Coronary artery (tissue), 2 donors: ENCODE measurements around the gene GRID2.

Experiments used
- DNase-seq: peaks from one replicate; pipeline ENCODE4 v3.0.0-alpha.2; 2017; ENCODE audit warnings: low spot score
- H3K27ac ChIP-seq, 2 donors: fragments of 200-600 bp; sonication (generic); one replicate each; pipeline ENCODE4 v1.5.1; 2016 to 2019
- H3K4me3 ChIP-seq: fragments of 200-600 bp; sonication (generic); 2 replicates; pipeline ENCODE4 v1.5.1; 2016; ENCODE audit warnings: mild to moderate bottlenecking, moderate library complexity
- TF ChIP-seq, protein P1 (sequence below): fragments of 200-600 bp; sonication (generic); IDR thresholded peaks from one replicate; pipeline ENCODE4 v1.5.1; 2019; ENCODE audit warnings: antibody characterized with exemption

Gene GRID2

GRCh38 chr4:92334716-92335350 is 31.1 kb downstream of the GRID2 start:
- no peak for DNase-seq
- TF ChIP-seq, protein P1, sequence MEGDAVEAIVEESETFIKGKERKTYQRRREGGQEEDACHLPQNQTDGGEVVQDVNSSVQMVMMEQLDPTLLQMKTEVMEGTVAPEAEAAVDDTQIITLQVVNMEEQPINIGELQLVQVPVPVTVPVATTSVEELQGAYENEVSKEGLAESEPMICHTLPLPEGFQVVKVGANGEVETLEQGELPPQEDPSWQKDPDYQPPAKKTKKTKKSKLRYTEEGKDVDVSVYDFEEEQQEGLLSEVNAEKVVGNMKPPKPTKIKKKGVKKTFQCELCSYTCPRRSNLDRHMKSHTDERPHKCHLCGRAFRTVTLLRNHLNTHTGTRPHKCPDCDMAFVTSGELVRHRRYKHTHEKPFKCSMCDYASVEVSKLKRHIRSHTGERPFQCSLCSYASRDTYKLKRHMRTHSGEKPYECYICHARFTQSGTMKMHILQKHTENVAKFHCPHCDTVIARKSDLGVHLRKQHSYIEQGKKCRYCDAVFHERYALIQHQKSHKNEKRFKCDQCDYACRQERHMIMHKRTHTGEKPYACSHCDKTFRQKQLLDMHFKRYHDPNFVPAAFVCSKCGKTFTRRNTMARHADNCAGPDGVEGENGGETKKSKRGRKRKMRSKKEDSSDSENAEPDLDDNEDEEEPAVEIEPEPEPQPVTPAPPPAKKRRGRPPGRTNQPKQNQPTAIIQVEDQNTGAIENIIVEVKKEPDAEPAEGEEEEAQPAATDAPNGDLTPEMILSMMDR: no peak
- Histone ChIP-seq H3K27ac (no peak overlapping the region), H3K4me3 (no peak overlapping the region)

DNA sequence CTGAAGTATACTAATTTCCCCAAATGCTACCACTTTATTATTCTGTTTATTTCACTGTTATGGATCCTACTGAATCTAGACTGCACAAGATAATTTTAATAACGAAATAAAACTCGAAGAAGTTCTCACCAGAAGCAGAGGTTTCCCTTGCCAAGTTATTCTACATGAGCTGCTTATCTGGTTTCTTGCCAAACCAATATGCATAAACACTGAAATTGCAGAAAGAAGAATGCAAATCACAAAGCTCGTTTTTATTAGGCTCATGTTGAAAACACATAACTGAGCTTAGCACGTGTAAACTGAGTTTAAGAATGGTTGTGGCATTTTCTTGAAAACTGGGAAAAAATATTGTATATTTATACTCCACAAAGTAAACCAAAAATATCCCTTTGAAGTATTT is 35.9 kb downstream of the GRID2 start:
- H3K4me3 ChIP-seq: no peak overlapping the region

GRCh38 chr4:92344216-92344615 is 40.5 kb downstream of the GRID2 start:
- TF ChIP-seq, protein P1: no peak

More for the DNA sequence above, 35.9 kb downstream of the GRID2 start:
- TF ChIP-seq, protein P1: no peak
- no peak for DNase-seq
- no peak overlapping the region for H3K27ac ChIP-seq

GRCh38 chr4:92346289-92346688 is 42.5 kb downstream of the GRID2 start:
- H3K4me3 ChIP-seq: no peak overlapping the region
- no peak for DNase-seq
- TF ChIP-seq, protein P1: no peak
- no peak overlapping the region for H3K27ac ChIP-seq

More at GRCh38 chr4:92344216-92344615, 40.5 kb downstream of the GRID2 start:
- Histone ChIP-seq H3K27ac (no peak overlapping the region), H3K4me3 (no peak overlapping the region)
- no peak for DNase-seq

DNA sequence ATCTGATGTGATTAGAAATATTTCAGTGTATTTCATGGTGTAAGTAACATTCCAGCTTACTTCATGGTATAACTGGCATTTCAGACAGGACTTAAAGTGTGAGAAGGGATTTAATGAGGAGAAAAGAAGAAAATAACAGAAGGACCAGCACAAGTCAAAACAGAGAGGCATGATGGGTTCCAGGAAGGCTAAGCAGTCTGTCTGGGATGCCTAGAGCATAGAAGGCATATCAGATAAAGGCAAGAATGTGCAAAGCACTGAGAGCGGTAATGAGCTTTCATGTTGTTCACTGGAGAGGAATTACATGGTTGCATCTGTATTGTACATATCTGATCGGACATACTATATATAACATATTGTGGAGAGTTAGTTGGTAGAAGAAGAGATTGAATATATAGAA is 54.2 kb downstream of the GRID2 start:
- H3K4me3 ChIP-seq: no peak overlapping the region
- H3K27ac ChIP-seq: no peak overlapping the region
- TF ChIP-seq, protein P1: no peak
- DNase-seq: no peak

GRCh38 chr4:92359491-92359890 is 55.7 kb downstream of the GRID2 start:
- no peak overlapping the region for H3K4me3 ChIP-seq
- DNase-seq: no peak

DNA sequence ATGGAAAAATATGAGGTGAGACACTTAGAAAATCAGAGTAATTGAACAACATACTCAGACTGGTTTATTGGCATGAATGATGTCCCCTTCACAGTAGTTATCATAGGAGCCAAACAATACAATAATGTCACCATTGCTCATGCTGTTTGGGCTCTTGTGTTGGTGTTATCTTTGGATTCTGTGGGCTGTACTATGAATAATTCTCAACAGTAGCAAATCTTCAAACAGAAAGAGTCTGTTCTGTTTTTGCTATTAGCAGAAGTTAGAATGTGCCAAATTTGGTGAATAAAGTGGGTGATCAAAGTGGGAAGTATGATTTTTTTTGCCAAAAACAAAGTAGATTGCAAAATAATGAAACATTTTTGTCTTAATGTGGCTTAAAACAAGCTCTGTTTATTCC is 58.3 kb downstream of the GRID2 start:
- H3K4me3 ChIP-seq: no peak overlapping the region
- DNase-seq: no peak
- H3K27ac ChIP-seq: no peak overlapping the region
- TF ChIP-seq, protein P1: no peak

More at GRCh38 chr4:92359491-92359890, 55.7 kb downstream of the GRID2 start:
- no peak overlapping the region for H3K27ac ChIP-seq
- TF ChIP-seq, protein P1: no peak
